Thoracic aorta (tissue), 2 donors: ENCODE results near the gene KCNC4. TPM values are rescaled to one million over a fixed set of nuclear protein-coding genes. Genes with fewer than 3 reads are reported as not detected.

Experiments used
- ATAC-seq: fragments of 150-250 bp; one replicate; pipeline ENCODE4 v1.8.0; 2017; ENCODE audit warnings: low read depth; ENCODE audit not compliant: insufficient number of reproducible peaks, low FRiP score
- DNase-seq: peaks from one replicate; pipeline ENCODE4 v3.0.0-alpha.2; 2020; ENCODE audit warnings: low spot score
- H3K27ac ChIP-seq, 2 donors: fragments of 200-600 bp; sonication (generic); 1 replicate in 1 of 2; 2 replicates in 1 of 2; pipeline ENCODE4 v1.5.1; 2016; ENCODE audit warnings: mild to moderate bottlenecking in 2 of 2, moderate library complexity in 2 of 2
- H3K27me3 ChIP-seq: fragments of 200-600 bp; sonication (generic); replicated peaks from 2 replicates; pipeline ENCODE4 v1.6.0; 2016; ENCODE audit warnings: mild to moderate bottlenecking; ENCODE audit not compliant: insufficient read depth
- H3K36me3 ChIP-seq: fragments of 200-600 bp; sonication (generic); one replicate; pipeline ENCODE4 v1.5.1; 2016
- H3K4me1 ChIP-seq, 2 donors: fragments of 200-600 bp; sonication (generic); 1 replicate in 1 of 2; 2 replicates in 1 of 2; pipeline versions ENCODE4 v1.5.1 to v1.6.0; 2016; ENCODE audit warnings: low read depth in 2 of 2, mild to moderate bottlenecking in 1 of 2; ENCODE audit not compliant: control insufficient read depth in 1 of 2
- H3K4me3 ChIP-seq: fragments of 200-600 bp; sonication (generic); 2 replicates; pipeline ENCODE4 v1.5.1; 2016; ENCODE audit warnings: mild to moderate bottlenecking
- H3K9me3 ChIP-seq: fragments of 200-600 bp; sonication (generic); 2 replicates; pipeline ENCODE4 v1.5.1; 2016
- CTCF ChIP-seq: fragments of 200-600 bp; sonication (generic); IDR thresholded peaks from one replicate; pipeline ENCODE4 v1.5.1; 2019; ENCODE audit warnings: antibody characterized with exemption
- total RNA-seq, 2 donors: library from RNA; depleted of rRNA; stranded (reverse); fragments of >200 nt; gene quantifications; one replicate each; pipeline versions ENCODE4 v1.1.0 to v1.2.3, GENCODE V29; 2016

Gene KCNC4
- 10 to 100 TPM; 12.7 to 17.6 TPM for total RNA-seq

GRCh38 chr1:110209715-110210603 lies at the start of gene KCNC4:
Gene KCNC4 (plus strand): TSS chr1:110210314. CDS start chr1:110211500, 1,186 bp downstream.
- no peaks in the 10 kb centered on the region for H3K36me3 ChIP-seq
- ATAC-seq (peak; percentile 70), DNase-seq (peak; percentile 75)
- no peaks in the 10 kb centered on the region for H3K9me3 ChIP-seq
- peak within 1 kb of the TSS; percentile 84 to 92 for H3K27ac ChIP-seq
- H3K4me1 ChIP-seq = peaks cover 0 to 48% of the 10 kb centered on the region in 2 donors
- no peak for TF ChIP-seq CTCF
- H3K4me3 ChIP-seq = peak within 1 kb of the TSS; percentile 89
- H3K27me3 ChIP-seq = no peaks in the 10 kb centered on the region

- H3K27me3 ChIP-seq = no peaks in the 10 kb centered on the region
- no peaks in the 10 kb centered on the region for H3K9me3 ChIP-seq
- no peak overlapping the region for H3K4me3 ChIP-seq
- H3K4me1 ChIP-seq = no peaks in the 10 kb centered on the region
- TF ChIP-seq CTCF = no peak
- no peak overlapping the region for H3K27ac ChIP-seq
- ATAC-seq (no peak), DNase-seq (no peak)
- no peaks in the 10 kb centered on the region for H3K36me3 ChIP-seq
Observed at GRCh38 chr1:110160538-110161100, 49.5 kb upstream of the KCNC4 start.

- H3K36me3 ChIP-seq = no peaks in the 10 kb centered on the region
- DNase-seq (no peak), ATAC-seq (no peak)
- H3K4me3 ChIP-seq = no peak overlapping the region
- no peaks in the 10 kb centered on the region for H3K4me1 ChIP-seq
- H3K27ac ChIP-seq = no peak overlapping the region
- no peaks in the 10 kb centered on the region for H3K27me3 ChIP-seq
- TF ChIP-seq CTCF = no peak
- no peaks in the 10 kb centered on the region for H3K9me3 ChIP-seq
Observed at GRCh38 chr1:110161165-110161564, 48.9 kb upstream of the KCNC4 start.

- Histone ChIP-seq H3K36me3 (no peaks in the 10 kb centered on the region), H3K4me3 (no peak overlapping the region), H3K9me3 (no peaks in the 10 kb centered on the region), H3K4me1 (no peaks in the 10 kb centered on the region), H3K27me3 (no peaks in the 10 kb centered on the region), H3K27ac (no peak overlapping the region)
- DNase-seq (no peak), ATAC-seq (no peak)
- no peak for TF ChIP-seq CTCF
Observed at GRCh38 chr1:110161849-110162248, 48.3 kb upstream of the KCNC4 start.

GRCh38 chr1:110163591-110163990 lies 46.5 kb upstream of the KCNC4 start:
- no peak for ATAC-seq
- Histone ChIP-seq H3K27ac (no peak overlapping the region), H3K9me3 (no peaks in the 10 kb centered on the region), H3K4me3 (no peak overlapping the region), H3K4me1 (no peaks in the 10 kb centered on the region), H3K36me3 (no peaks in the 10 kb centered on the region), H3K27me3 (no peaks in the 10 kb centered on the region)
- DNase-seq = no peak
- no peak for TF ChIP-seq CTCF
